ENCODE results near the gene ADTRP.

The ADTRP gene

GRCh38 chr6:11711003-11711983, 67.3 kb downstream of the ADTRP start:
- no peak overlapping the region for H3K27ac ChIP-seq
- DNase-seq: no peak
- TF ChIP-seq CTCF (IDR thresholded peaks at IDR 0.05; ENCODE audit: low read depth, low read length): no peak
- no peak overlapping the region for H3K4me3 ChIP-seq (ENCODE audit: low read depth, low read length)
- no peaks in the 10 kb centered on the region for H3K36me3 ChIP-seq
- H3K27me3 ChIP-seq (ENCODE audit: insufficient read depth, low read depth, severe bottlenecking): no peaks in the 10 kb centered on the region
- no peaks in the 10 kb centered on the region for H3K9me3 ChIP-seq (ENCODE audit: severe bottlenecking)

DNA sequence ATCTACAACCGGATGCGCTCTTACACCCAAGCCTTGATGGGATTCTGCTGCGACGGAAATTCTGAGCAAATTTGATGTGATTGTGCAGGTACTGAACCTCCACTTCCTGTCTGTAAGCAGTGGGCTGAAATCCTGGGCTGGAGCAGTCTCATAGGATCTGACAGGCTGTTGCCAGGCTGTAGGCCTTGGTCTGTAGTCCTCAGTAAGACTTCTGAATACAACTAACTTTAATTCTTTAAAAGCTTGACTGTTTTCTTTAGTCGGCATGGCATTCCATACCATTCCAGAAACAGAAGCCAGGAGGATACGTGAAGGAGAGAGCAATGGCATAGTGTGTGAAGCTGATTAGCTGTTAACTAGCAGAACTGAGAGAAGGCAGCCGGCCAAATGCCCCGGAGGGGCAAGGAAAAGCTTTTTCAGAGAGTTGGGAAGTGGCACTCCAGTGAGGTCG, 68.3 kb downstream of the ADTRP start:
- no peak for DNase-seq
- no peaks in the 10 kb centered on the region for H3K36me3 ChIP-seq
- H3K27ac ChIP-seq: no peak overlapping the region
- TF ChIP-seq CTCF (IDR thresholded peaks at IDR 0.05; ENCODE audit: low read depth, low read length): no peak
- H3K4me3 ChIP-seq (ENCODE audit: low read depth, low read length): no peak overlapping the region
- no peaks in the 10 kb centered on the region for H3K9me3 ChIP-seq (ENCODE audit: severe bottlenecking)
- H3K27me3 ChIP-seq (ENCODE audit: insufficient read depth, low read depth, severe bottlenecking): no peaks in the 10 kb centered on the region

GRCh38 chr6:11706171-11706570, 72.4 kb downstream of the ADTRP start:
- Histone ChIP-seq H3K9me3 (ENCODE audit: severe bottlenecking) (no peaks in the 10 kb centered on the region), H3K36me3 (no peaks in the 10 kb centered on the region), H3K27ac (no peak overlapping the region), H3K4me3 (ENCODE audit: low read depth, low read length) (no peak overlapping the region), H3K27me3 (ENCODE audit: insufficient read depth, low read depth, severe bottlenecking) (no peaks in the 10 kb centered on the region)
- no peak for TF ChIP-seq CTCF (IDR thresholded peaks at IDR 0.05; ENCODE audit: low read depth, low read length)
- no peak for DNase-seq

GRCh38 chr6:11705483-11705882, 73.1 kb downstream of the ADTRP start:
- H3K27me3 ChIP-seq (ENCODE audit: insufficient read depth, low read depth, severe bottlenecking): no peaks in the 10 kb centered on the region
- no peaks in the 10 kb centered on the region for H3K36me3 ChIP-seq
- no peak overlapping the region for H3K4me3 ChIP-seq (ENCODE audit: low read depth, low read length)
- no peak for TF ChIP-seq CTCF (IDR thresholded peaks at IDR 0.05; ENCODE audit: low read depth, low read length)
- DNase-seq: no peak
- no peak overlapping the region for H3K27ac ChIP-seq
- H3K9me3 ChIP-seq (ENCODE audit: severe bottlenecking): no peaks in the 10 kb centered on the region

DNA sequence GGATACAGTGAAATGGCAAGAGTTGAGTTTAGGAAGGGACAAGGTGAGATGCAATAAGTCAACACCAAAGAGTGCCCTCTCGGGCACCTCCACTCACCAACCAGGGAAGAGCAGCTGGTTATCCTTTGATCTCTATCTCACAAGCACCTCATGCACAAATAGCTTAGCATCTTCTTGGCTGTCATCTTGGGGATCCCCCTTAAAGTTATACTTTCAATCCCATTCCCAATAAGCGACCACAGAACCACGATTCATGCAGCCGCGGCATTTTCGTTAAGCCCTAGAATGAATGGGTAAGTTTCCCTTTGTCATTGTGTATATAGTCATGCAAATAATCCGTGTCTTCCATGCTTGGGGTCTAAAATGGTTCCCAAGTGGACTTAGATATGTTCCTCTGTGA, 73.5 kb downstream of the ADTRP start:
- no peaks in the 10 kb centered on the region for H3K9me3 ChIP-seq (ENCODE audit: severe bottlenecking)
- H3K4me3 ChIP-seq (ENCODE audit: low read depth, low read length): no peak overlapping the region
- DNase-seq: no peak
- no peaks in the 10 kb centered on the region for H3K27me3 ChIP-seq (ENCODE audit: insufficient read depth, low read depth, severe bottlenecking)
- H3K27ac ChIP-seq: no peak overlapping the region
- H3K36me3 ChIP-seq: no peaks in the 10 kb centered on the region
- no peak for TF ChIP-seq CTCF (IDR thresholded peaks at IDR 0.05; ENCODE audit: low read depth, low read length)
